IMR-90 (cell line): ENCODE measurements around the gene ERCC3. TPM values are rescaled to one million over a fixed set of nuclear protein-coding genes. Genes with fewer than 3 reads are reported as not detected.

Experiments used
- ATAC-seq: fragments of 200-7000 bp; cut with Tn5 transposase; 2 replicates; pipeline ENCODE4 v1.9.1; 2020; ENCODE audit warnings: low read depth, mild to moderate bottlenecking, moderate library complexity
- BruUV-seq: library from RNA; stranded (reverse); fragments of 400-500 nt; replicated peaks from 2 replicates; lab custom pipeline; 2021; lab: Mats Ljungman, UMichigan
- CTCF ChIA-PET: fragments of 300-600 bp; formaldehyde crosslinking; extraction: SDS; loops from one replicate; lab custom pipeline; 2021; ENCODE audit warnings: antibody characterized with exemption; lab: Yijun Ruan, JAX
- POLR2A ChIA-PET: fragments of 300-600 bp; sonication (Branson Sonifier 250); formaldehyde crosslinking; loops from one replicate; lab custom pipeline; 2022; ENCODE audit warnings: antibody characterized with exemption; ENCODE audit not compliant: unreplicated experiment; lab: Charles Lee
- DNase-seq: peaks from one replicate; pipeline ENCODE4 v3.0.0; 2013
- H2AFZ ChIP-seq: replicated peaks from 2 replicates; pipeline ENCODE3; 2013; ENCODE audit warnings: low read length, mild to moderate bottlenecking; ENCODE audit not compliant: poor library complexity
- H2AK5ac ChIP-seq: 2 replicates; pipeline ENCODE4 v1.6.1; 2013; ENCODE audit warnings: low read depth, low read length, inconsistent platforms
- H2AK9ac ChIP-seq: replicated peaks from 2 replicates; pipeline ENCODE3; 2013; ENCODE audit warnings: mild to moderate bottlenecking, low read depth, low read length, moderate library complexity; ENCODE audit not compliant: poor library complexity
- H2BK120ac ChIP-seq: 2 replicates; pipeline ENCODE4 v1.6.1; 2013; ENCODE audit warnings: low read depth, low read length, inconsistent platforms
- H2BK15ac ChIP-seq: 3 replicates; pipeline ENCODE4 v1.6.1; 2013; ENCODE audit warnings: low read depth, low read length, inconsistent platforms
- H2BK20ac ChIP-seq: 2 replicates; pipeline ENCODE4 v1.6.1; 2013; ENCODE audit warnings: low read depth, mild to moderate bottlenecking, inconsistent platforms, low read length, moderate library complexity
- H2BK5ac ChIP-seq: 2 replicates; pipeline ENCODE4 v1.6.1; 2013; ENCODE audit warnings: mild to moderate bottlenecking, low read depth, low read length, inconsistent platforms; ENCODE audit not compliant: poor library complexity, severe bottlenecking
- H3K14ac ChIP-seq: replicated peaks from 2 replicates; pipeline ENCODE4 v1.6.1; 2013; ENCODE audit warnings: low read depth, low read length, inconsistent platforms
- H3K18ac ChIP-seq: 2 replicates; pipeline ENCODE4 v1.6.1; 2013; ENCODE audit warnings: low read depth, low read length, control low read depth
- H3K23ac ChIP-seq: 2 replicates; pipeline ENCODE4 v1.6.1; 2013; ENCODE audit warnings: low read depth, low read length, inconsistent platforms
- H3K27ac ChIP-seq: 2 replicates; pipeline ENCODE4 v1.5.1; 2013; ENCODE audit warnings: mild to moderate bottlenecking, control low read depth, low read length; ENCODE audit not compliant: insufficient read depth
- H3K27me3 ChIP-seq: 2 replicates; pipeline ENCODE4 v1.6.1; 2013; ENCODE audit warnings: low read length; ENCODE audit not compliant: control insufficient read depth, insufficient read depth
- H3K36me3 ChIP-seq: 2 replicates; pipeline ENCODE4 v1.6.1; 2013; ENCODE audit warnings: low read length, mixed read lengths; ENCODE audit not compliant: control insufficient read depth, insufficient read depth
- H3K4ac ChIP-seq: 2 replicates; pipeline ENCODE4 v1.6.1; 2013; ENCODE audit warnings: low read depth, low read length, inconsistent platforms
- H3K4me1 ChIP-seq: 2 replicates; pipeline ENCODE4 v1.6.1; 2013; ENCODE audit warnings: low read length, mixed read lengths; ENCODE audit not compliant: control insufficient read depth, insufficient read depth
- H3K4me2 ChIP-seq: 2 replicates; pipeline ENCODE4 v1.6.1; 2013; ENCODE audit warnings: low read depth, mild to moderate bottlenecking, control low read depth, low read length, moderate library complexity
- H3K4me3 ChIP-seq: 2 replicates; pipeline ENCODE4 v1.5.1; 2013; ENCODE audit warnings: low read depth, mild to moderate bottlenecking, control low read depth, low read length, moderate library complexity; ENCODE audit not compliant: insufficient read depth
- H3K56ac ChIP-seq: 2 replicates; pipeline ENCODE4 v1.6.1; 2013; ENCODE audit warnings: low read length, inconsistent platforms; ENCODE audit not compliant: insufficient read depth; ENCODE audit errors: extremely low read depth
- H3K79me1 ChIP-seq, 2 experiments: 2 replicates each; pipeline ENCODE4 v1.6.1; 2013; ENCODE audit warnings: low read length in 2 of 2, inconsistent platforms in 1 of 2, low read depth in 1 of 2
- H3K9ac ChIP-seq: 2 replicates; pipeline ENCODE4 v1.6.1; 2013; ENCODE audit warnings: low read depth, low read length, control low read depth
- H3K9me1 ChIP-seq: 2 replicates; pipeline ENCODE4 v1.6.1; 2013; ENCODE audit warnings: low read length, inconsistent platforms; ENCODE audit not compliant: insufficient read depth
- H3K9me3 ChIP-seq: 2 replicates; pipeline ENCODE4 v1.6.1; 2013; ENCODE audit warnings: low read length; ENCODE audit not compliant: control insufficient read depth, insufficient read depth
- H4K20me1 ChIP-seq: 2 replicates; pipeline ENCODE4 v1.6.1; 2013; ENCODE audit warnings: low read length, inconsistent platforms; ENCODE audit not compliant: insufficient read depth
- H4K5ac ChIP-seq: 2 replicates; pipeline ENCODE4 v1.6.1; 2013; ENCODE audit warnings: mild to moderate bottlenecking, low read depth, low read length, control low read depth
- H4K8ac ChIP-seq, 2 experiments: 2 replicates each; pipeline ENCODE4 v1.6.1; 2013; ENCODE audit warnings: low read depth in 2 of 2, low read length in 2 of 2, control low read depth in 1 of 2, inconsistent platforms in 1 of 2
- H4K91ac ChIP-seq: 2 replicates; pipeline ENCODE4 v1.6.1; 2013; ENCODE audit warnings: low read depth, low read length, inconsistent platforms; ENCODE audit not compliant: insufficient read depth
- BHLHE40 ChIP-seq: fragments of 150-350 bp; IDR thresholded peaks from 2 replicates; pipeline ENCODE4 v1.6.1; 2016; ENCODE audit warnings: mild to moderate bottlenecking, low read depth, low read length
- CEBPB ChIP-seq: IDR thresholded peaks from 2 replicates; pipeline ENCODE4 v1.6.1; 2012; ENCODE audit warnings: low read depth, low read length, improper control_type of control experiment
- CHD1 ChIP-seq: IDR thresholded peaks from 2 replicates; pipeline ENCODE4 v1.6.1; 2012; ENCODE audit warnings: low read depth, low read length, improper control_type of control experiment
- CTCF ChIP-seq: conservative IDR thresholded peaks from 2 replicates; pipeline ENCODE4 v1.5.1; 2012; ENCODE audit warnings: mild to moderate bottlenecking, low read depth, low read length, improper control_type of control experiment
- ELK1 ChIP-seq: fragments of 150-350 bp; IDR thresholded peaks from 2 replicates; pipeline ENCODE4 v1.6.1; 2016; ENCODE audit warnings: low read depth, mild to moderate bottlenecking, low read length, moderate library complexity, borderline replicate concordance
- FOS ChIP-seq: fragments of 150-350 bp; IDR thresholded peaks from 2 replicates; pipeline ENCODE4 v1.6.1; 2016; ENCODE audit warnings: low read depth, low read length
- MAFK ChIP-seq: IDR thresholded peaks from 2 replicates; pipeline ENCODE4 v1.6.1; 2012; ENCODE audit warnings: low read depth, low read length, improper control_type of control experiment
- POLR2A ChIP-seq: IDR thresholded peaks from 2 replicates; pipeline ENCODE4 v1.6.1; 2012; ENCODE audit warnings: mild to moderate bottlenecking, low read depth, low read length
- RAD21 ChIP-seq: IDR thresholded peaks from 2 replicates; pipeline ENCODE4 v1.6.1; 2012; ENCODE audit warnings: low read length, improper control_type of control experiment
- RCOR1 ChIP-seq: IDR thresholded peaks from 2 replicates; pipeline ENCODE4 v1.6.1; 2012; ENCODE audit warnings: mild to moderate bottlenecking, low read length, improper control_type of control experiment; ENCODE audit not compliant: insufficient replicate concordance
- RFX5 ChIP-seq: IDR thresholded peaks from 2 replicates; pipeline ENCODE4 v1.8.0; 2012; ENCODE audit warnings: low read depth, mild to moderate bottlenecking, low read length, moderate library complexity
- SMC3 ChIP-seq: fragments of 150-350 bp; IDR thresholded peaks from 2 replicates; pipeline ENCODE4 v1.6.1; 2016; ENCODE audit warnings: low read depth, mild to moderate bottlenecking, antibody characterized with exemption, low read length, moderate library complexity
- whole genome bisulfite sequencing, 2 experiments: methylation state at CpG; one replicate each; pipeline versions ENCODE4 v1.1.5 to v1.1.7; 2013; ENCODE audit warnings: missing lambda C conversion rate in 2 of 2; ENCODE audit not compliant: insufficient read length in 1 of 2; ENCODE audit errors: extremely low coverage in 2 of 2; 5-methylcytosine and 5-hydroxymethylcytosine counted together
- dilution Hi-C: fragments of 300-500 bp; cut with HindIII; formaldehyde crosslinking; loops from one replicate; pipeline ENCODE4 v1.14.3; 2018; ENCODE audit warnings: low sequenced_read_pairs; ENCODE audit not compliant: unreplicated experiment
- in situ Hi-C: fragments of 300-500 bp; cut with MboI; formaldehyde crosslinking; loops from 3 replicates; pipeline ENCODE4 v1.14.3; 2019; ENCODE audit warnings: low sequenced_read_pairs, inconsistent platforms, mixed read lengths
- intact Hi-C: fragments of 100-400 bp; cut with micrococcal nuclease; formaldehyde crosslinking; loops from 2 replicates; pipeline ENCODE4 v1.10.0; 2022
- polyA plus RNA-seq, 3 experiments: library from polyadenylated mRNA; depleted of rRNA; stranded (reverse); fragments of >200 nt; gene quantifications; 2 replicates each; pipeline ENCODE4 v1.2.3, GENCODE V29; 2012; ENCODE audit warnings: low replicate concordance in 1 of 3
- total RNA-seq: library from RNA; depleted of rRNA; stranded (reverse); fragments of >200 nt; gene quantifications from 2 replicates; pipeline ENCODE4 v1.2.3, GENCODE V29; 2012

The ERCC3 gene
- total and polyA plus RNA-seq, 2 of the 4 experiments (the other 2 are of a cell fraction): 43.2 to 52.0 TPM

DNA sequence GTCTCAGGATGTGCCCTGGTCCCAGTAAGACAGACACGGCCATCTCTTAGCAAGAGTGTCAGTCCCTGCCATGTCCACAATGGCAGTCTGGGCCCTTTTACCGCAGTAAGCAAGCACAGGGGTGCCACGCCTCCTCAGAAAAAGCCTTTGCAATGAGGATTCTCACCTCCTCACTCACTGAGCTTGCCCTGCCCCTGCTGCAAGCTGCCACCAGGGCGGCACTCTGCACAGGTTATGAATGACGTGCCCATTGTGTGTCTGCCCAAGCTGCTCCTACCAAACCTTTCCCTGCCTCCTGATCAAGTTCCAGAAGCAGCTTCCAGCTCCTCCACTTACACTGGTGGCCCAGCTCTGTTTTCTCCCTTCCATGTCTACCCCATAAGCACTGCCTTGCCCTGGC lies 23.3 kb downstream of the ERCC3 start:
- dilution Hi-C loops: no loop called here
- Histone ChIP-seq H3K9me3 (no peaks in the 10 kb centered on the region), H3K14ac (no peak overlapping the region), H4K20me1 (peaks cover under 1% of the 10 kb centered on the region; the same call in 1 of the 2 replicates), H3K4me2 (no peak overlapping the region), H3K36me3 (peaks cover 53% of the 10 kb centered on the region), H3K4ac (no peak overlapping the region), H3K9ac (no peak overlapping the region), H3K4me3 (no peak overlapping the region), H4K8ac (no peak overlapping the region), H4K5ac (no peak overlapping the region), H2BK120ac (no peak overlapping the region), H3K27me3 (no peaks in the 10 kb centered on the region), H3K18ac (no peak overlapping the region), H3K9me1 (no peaks in the 10 kb centered on the region), H3K79me1 (peaks cover 6 to 7% of the 10 kb centered on the region in 2 experiments; a peak in 2 of 4 replicates), H2AK5ac (no peak overlapping the region), H3K23ac (no peak overlapping the region), H3K56ac (no peak overlapping the region), H3K27ac (no peak overlapping the region), H2BK20ac (no peak overlapping the region), H2BK15ac (no peak overlapping the region), H2BK5ac (no peak overlapping the region), H4K91ac (no peak overlapping the region), H3K4me1 (no peaks in the 10 kb centered on the region), H2AFZ (no peak overlapping the region), H2AK9ac (no peak overlapping the region)
- POLR2A ChIA-PET: no interaction called here
- no TSS peak for BruUV-seq
- intact Hi-C loops: loop anchor here (5.0 kb wide), 1 partner anchor 163 kb away; the partner anchor contains the start of gene BIN1
- no peak for TF ChIP-seq MAFK
- TF ChIP-seq CEBPB: no peak
- no peak for TF ChIP-seq SMC3
- no peak for TF ChIP-seq RAD21
- TF ChIP-seq CHD1: no peak
- no peak for TF ChIP-seq BHLHE40
- no peak for TF ChIP-seq POLR2A
- TF ChIP-seq RFX5: no peak
- TF ChIP-seq RCOR1: no peak
- no peak for TF ChIP-seq FOS
- no peak for TF ChIP-seq CTCF
- TF ChIP-seq ELK1: no peak
- 93% methylated on average over 3 of the region's 5 CpGs; no CpG with 5 or more reads in 1 of the 2 experiments for WGBS, 2 experiments
- ATAC-seq (no peak), DNase-seq (no peak)
- CTCF ChIA-PET: no interaction called here
- in situ Hi-C loops: no loop called here
